M059J (cell line): ENCODE results near the gene PML. TPM values are rescaled to one million over a fixed set of nuclear protein-coding genes. Genes with fewer than 3 reads are reported as not detected.
"Not testable (repeated sequence)": the region's sequence is repeated elsewhere in the genome, so short reads cannot be mapped to it uniquely, and the experiment has no call there.

Source experiments
- DNase-seq: peaks from one replicate; pipeline ENCODE4 v3.0.0-alpha.2; 2012; ENCODE audit warnings: low read depth
- total RNA-seq: library from RNA; depleted of rRNA; stranded (reverse); fragments of >200 nt; shearing (Covaris generic); gene quantifications from 2 replicates; pipeline ENCODE4 v1.2.3, GENCODE V29; 2014

The PML gene
- total RNA-seq, 1 experiment from 2014 or later, result 74.6 TPM

DNA sequence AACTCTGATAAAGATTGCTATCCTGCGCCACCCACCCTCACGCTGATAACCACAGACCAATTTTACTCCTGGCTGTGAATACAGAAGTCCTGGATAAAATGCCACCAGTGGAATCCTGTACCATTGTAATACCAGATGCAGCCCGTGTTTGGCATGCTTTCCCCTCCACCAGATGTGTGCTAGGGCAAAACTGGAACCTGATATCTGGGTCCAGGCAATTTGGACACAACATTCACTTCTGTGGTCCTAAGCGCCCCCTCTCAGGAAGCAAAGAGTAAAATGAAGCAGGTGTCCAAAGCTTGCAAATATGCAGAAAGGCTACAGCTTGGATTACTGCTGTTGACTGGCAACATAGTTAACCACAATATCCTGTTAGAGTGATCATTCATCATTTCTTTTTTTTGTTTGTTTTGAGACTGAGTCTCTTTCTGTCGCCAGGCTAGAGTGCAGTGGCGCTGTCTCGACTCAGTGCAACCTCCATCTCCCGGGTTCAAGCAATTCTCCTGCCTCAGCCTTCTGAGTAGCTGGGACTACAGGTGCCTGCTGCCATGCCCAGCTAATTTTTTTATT, 35.4 kb upstream of the PML start:
- DNase-seq, result peak; percentile 74

DNA sequence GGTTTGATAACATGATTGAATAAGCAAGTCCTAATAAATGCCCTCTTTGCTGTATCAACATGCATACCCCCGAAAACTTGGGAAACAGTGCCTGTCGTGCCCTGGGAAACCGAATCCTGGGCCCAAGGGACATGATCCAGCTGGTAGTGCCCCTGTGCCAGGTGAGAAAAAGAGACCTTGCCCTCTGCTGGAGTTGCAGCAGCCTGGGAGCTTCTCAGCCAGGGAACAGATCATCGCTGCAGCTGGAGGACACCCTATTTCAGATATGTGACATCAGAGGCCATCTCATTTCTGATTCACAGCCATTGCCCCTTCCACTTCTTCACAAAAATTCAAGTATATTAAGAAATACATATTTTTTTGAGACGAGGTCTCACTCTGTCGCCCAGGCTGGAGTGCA, 34.7 kb upstream of the PML start:
- DNase-seq, result no peak

DNA sequence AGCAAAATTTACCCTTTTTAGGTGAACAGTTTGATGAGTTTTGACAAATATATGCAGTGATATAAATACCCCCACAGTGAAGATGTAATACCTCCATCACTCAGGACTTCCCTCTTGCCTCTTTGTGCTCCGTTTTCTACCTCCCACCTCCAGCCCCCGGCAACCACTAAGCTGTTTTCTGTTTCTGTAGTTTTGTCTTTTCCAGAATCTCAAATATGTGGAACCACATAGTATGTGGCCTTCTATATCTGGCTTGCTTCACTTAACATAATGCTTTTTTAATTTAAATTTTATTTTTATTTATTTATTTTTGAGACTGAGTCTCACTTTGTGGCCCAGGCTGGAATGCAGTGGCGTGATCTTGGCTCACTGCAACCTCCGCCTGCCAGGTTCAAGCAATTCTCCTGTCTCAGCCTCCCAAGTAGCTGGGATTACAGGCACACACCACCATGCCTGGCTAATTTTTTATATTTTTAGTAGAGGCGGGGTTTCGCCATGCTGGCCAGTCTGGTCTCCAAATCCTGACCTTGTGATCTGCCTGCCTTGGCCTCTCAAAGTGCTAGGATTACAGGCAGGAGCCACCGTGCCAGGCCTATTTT, 33.9 kb upstream of the PML start:
- DNase-seq, result not testable (repeated sequence)

DNA sequence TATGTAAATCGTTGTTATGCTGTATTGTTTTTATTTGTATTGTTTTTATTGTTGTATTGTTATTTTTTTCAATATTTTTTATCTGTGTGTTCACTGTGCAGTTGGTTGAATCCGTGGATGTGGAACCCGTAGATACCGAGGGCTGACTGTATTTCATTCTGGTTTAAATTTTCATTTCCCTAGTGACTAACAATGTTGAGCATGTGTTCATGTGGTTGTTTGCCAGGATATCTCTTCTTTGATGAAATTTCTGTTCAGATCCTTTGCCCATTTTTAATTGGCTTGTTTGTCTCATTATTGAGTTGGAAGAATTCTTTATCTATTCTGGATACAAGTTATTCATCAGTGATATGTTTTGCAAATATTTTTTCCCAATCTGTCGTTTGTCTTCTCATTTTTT, 32.1 kb upstream of the PML start:
- no peak for DNase-seq

DNA sequence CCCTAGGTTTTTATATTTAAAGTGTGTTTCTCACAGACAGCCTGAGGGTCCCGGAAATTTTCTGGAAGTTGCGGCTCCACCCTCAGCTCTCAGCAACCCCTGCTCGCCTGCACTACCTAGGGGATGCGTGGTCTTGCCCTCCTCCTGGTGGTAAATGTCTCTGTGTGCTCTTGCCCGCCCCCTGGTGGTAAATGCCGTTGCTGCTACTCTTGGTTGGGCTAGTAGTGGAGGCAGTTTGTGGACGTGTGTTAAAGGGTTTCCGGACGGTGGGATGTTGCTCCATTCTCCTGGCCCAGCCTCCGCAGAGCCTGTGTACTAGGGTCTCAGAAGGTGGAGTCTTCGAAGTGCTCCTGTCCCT, 29.8 kb upstream of the PML start:
- peak; percentile 76 for DNase-seq

DNA sequence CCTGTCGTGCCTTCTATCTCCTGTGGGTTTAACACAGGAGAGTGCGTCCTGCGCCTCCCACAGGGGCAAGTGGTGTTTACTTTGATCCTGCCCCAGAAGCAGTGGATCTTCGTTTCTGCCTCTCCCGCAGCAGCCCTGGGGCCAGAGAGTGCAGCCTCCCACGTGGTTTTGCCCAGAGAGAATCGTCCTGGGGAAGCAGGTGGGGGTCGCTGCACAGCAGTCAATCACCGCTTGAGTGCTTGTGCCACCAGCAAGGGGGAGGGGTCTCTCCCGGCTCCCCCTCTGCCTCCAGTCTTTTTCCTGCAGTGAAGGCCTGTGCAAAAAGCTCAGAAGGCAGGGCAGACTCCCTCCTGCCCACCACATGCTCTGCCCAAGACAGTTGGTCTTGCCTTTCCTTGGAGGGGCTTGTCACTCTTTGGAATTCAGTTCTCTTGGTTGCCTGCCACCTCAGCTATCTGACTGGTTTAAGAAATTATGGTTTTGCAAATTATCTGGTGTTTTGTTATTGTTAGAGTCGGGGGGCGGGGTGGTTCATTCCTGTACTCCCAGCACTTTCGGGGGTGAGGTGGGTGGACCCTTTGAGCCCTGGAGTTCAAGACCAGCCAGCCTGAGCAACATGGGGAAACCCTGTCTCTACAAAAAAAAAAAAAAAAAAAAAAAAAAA, 29.3 kb upstream of the PML start:
- no peak for DNase-seq

DNA sequence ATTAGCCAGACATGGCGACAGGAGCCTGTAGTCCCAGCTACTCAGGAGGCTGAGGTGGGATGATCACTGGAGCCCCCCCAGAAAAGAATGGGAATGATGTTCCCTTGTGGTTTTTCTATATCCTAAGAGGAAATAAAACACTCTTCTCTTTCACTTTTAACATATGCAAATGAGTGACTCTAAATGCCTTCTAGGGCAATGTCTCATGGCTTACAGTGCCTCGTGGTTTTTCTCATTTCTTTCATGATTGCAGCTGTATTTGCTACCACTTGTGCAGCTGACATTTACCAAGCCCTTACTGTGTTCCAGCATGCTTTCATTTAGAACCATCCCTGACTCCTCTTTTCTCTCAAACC, 28.8 kb upstream of the PML start:
- DNase-seq, result peak; percentile 70

DNA sequence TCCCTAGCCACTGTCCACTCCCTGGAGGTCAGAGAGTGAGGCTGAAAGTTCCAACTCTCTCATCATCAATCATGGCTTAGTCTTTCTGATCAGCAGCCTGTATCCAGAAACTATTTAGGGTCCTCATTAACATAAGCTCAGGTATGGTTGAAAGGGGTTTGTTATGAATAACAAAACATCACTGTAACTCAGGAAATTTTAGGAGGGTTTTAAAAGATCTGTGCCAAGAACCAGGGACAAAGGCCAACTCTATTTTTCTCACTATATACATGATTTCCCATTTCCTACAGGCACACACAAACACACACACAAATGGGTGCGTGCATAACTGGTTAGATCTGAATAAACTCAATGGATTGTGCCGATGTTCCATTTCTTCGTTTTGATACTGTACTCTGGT, 26.1 kb upstream of the PML start:
- DNase-seq, result no peak

DNA sequence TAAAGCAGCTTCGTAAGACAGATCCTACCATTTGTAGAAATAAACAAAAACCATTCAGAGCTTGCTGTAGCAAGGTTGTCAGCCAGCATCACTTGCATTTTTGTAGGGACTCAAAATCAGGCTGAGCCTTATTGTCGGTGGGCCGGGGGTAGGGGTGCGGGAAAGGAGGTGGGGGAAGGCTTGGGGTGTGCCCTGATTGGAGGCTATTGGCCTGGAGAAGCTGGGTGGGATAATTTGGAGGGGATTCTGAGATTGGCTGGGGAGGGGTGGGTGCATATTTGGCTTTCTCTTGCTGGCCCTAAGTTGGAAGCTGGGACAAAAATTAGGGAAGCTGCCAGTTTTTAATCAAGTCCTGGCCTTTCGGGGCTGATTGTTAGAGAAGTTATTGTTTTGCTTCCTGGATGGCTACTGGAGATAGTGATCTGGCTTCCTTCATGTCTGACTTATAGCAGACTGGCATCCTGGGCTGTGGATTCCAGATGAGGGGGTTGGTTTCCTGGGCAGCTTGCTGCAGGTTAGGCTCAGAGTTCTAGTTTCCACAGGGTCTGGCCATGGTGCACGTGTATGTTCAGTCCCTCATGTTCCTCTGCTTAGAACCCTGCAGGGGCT, 25.3 kb upstream of the PML start:
- no peak for DNase-seq

DNA sequence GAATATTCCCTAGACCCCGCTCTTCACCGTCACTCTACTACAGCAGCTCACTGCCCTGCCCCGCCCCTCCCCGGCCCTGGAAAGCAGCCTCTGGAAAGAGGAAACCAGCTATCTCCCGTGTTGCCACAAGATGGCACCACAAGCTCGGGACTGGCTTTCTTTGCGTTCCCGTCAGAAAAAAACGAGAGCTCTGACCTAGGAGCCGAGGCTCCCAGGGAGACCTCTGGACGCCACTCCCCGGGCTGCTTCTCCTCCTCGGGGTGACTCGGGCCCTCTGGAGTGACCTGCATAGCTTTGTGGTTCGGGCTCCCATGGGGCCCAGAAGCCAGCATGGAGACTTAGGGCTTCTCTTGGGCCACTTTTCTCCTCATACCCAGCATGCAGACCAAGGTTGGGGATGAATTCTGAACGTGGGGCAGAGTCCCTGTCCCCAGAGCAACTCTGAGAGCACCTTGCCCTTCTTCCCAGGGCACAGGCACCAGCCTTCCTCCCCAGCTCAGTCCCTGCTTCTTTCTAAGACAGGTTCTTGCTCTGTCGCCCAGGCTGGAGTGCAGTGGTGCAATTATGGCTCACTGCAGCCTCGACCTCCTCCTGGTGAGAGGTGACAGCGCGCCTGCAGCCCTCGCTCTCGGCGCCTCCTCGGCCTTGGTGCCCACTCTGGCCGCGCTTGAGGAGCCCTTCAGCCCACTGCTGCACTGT, 21.4 kb upstream of the PML start:
- DNase-seq, result peak; percentile 80

DNA sequence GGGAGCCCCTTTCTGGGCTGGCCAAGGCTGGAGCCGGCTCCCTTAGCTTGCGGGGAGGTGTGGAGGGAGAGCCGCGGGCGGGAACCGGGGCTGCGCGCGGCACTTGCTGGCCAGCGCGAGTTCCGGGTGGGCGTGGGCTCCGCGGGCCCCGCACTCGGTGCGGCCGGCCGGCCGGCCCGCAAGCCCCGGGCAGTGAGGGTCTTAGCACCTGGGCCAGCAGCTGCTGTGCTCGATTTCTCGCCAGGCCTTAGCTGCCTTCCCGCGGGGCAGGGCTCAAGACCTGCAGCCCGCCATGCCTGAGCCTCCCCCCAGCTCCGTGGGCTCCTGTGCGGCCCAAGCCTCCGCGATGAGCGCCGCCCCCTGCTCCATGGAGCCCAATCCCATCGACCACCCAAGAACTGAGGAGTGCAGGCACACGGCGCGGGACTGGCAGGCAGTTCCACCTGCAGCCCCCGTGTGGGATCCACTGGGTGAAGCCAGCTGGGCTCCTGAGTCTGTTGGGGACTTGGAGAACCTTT, 20.8 kb upstream of the PML start:
- not testable (repeated sequence) for DNase-seq

DNA sequence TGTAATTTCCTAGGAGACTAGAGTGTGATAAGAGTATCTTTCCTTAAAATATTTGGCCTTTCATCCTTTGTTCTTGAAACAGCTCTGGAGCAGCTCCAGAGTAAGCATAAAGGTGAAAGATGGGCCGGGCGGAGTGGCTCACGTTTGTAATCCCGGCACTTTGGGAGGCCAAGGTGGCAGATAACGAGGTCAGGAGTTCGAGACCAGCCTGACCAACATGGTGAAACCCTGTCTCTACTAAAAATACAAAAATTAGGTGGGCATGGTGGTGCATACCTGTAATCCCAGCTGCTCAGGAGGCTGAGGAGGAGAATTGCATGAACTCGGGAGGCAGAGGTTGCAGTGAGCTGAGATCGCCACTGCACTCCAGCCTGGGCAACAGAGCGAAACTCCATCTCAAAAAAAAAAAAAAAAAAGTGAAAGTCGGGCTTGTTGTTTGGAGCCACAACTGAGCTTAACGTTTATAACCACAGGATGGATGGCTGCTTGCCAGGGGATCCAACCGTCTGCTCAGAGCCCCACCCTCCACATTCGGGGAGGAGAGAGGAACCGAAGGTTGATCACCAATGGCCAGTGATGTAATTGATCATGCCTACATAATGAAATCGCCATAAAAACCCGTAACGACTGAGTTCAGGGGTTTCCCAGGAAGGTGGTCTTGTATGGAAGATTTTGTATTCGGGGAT, 18.9 kb upstream of the PML start:
- DNase-seq, result peak; percentile 46

DNA sequence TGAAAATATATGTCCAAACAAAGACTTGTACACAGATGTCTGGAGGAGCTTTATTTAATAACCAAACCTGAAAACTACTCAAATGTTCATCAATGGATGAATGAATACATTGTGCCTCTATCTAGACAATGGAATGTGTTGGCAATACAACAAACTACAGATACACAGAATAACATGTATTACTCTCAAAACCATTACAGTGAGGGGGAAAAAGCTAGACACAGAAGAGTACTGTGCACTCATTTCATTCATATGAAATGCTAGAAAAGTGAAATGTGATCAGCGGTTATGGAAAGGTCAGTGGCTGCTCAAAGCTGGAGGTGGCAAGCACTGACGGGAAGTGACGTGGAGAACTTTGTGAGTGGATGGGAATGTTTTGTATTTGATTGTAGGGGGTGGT, 15.6 kb upstream of the PML start:
- no peak for DNase-seq

DNA sequence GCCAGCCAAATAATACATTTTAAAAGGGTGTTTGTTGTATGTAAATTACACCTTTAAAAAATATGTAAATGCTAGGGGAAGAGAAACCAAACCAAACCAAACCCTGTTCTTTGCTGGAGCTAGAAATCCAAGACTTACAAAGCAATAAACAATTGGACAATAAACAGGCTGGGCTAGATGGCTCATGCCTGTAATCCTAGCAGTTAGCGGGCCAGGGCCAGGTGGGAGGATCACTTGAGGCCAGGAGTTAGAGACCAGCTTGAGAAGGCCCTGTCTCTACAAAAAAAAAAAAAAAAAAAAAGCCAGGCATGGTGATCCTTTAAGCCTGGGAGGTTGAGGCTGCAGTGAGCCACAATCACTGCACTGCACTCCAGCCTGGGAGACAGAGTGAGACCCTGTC, 14.9 kb upstream of the PML start:
- no peak for DNase-seq

DNA sequence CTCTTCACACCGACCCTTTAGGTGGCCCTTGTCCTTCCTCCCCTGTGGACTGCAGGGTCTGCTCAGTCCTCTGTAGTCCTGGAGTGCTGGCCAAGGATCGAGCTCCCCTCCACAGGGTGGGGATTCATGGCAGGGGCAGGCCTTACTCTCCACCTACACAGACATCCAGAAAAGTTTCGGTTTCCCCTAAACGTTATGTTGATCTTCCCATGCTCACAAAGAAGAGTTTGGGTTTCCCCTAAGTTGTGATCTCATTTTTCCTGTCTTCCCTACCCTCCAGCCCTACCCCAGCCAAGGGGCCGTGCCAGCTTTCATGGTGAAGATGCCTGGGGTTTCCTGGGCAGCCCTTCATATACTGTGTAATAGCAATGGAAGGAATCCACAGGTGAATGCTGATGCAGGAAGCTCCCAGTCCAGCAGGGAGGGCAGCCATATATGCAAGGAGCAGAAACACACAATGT, 12.7 kb upstream of the PML start:
- DNase-seq, result peak; percentile 71

DNA sequence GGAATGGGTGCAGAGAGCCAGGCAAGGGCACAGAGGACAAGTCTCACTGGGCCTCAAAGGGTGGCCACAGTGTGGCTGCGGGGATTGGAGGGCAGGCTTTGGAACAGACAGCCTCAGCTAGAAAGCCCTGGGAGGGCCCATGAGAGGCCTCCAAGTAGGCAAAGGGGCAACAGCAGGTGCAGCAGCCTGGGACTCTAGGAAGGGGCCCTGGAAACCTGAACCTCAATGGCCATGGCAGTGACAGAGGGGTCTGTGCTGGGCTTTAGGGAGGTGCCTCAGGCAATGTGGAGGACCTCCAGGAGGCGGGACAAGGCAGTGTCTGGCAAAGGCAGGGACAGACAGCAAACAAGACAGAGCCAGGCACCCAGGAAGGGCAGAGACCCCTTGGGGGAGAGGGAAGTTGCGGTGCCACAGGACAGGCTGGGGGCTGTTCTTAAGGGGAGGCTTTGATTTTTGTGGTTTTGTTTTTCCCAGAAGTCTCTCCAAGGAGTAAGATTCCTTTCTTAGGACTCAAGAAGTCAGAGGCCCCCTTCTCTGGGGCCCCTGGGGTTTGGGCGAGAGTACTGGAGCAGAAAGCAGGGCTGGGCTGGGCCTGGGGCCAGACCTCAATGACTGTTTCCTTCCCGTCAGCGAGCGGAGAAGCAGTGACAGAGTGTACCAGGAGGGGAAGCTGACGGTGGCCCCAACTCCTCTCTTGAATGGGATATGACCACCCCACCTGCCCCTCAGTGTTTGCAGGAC, 12.1 kb upstream of the PML start:
- peak; percentile 96 for DNase-seq

DNA sequence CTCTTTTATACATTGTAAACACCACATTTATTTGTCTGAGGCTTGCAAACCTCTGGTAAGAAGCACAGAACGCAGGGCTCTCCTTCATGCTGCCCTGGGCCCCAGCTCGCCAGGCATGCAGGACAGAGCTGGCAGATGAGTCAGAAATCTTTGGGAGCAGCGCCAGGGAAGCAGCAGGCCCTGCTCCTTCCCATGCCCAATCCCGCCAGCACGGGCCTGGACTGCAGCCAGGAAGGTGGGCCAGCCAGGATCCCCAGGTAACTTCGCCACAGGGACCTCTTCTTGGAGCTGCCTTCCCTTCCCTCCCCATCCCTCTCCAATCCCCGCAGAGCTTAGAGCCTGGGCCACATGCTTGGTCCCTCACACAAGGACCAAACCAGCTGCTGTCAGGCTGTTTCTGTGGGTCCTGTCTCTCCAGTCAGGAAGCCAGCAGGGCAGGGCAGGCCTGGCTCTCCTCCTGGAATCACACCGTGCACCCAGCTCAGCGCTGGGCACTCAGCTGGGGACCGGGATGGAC, 11.2 kb upstream of the PML start:
- DNase-seq, result peak; percentile 90

DNA sequence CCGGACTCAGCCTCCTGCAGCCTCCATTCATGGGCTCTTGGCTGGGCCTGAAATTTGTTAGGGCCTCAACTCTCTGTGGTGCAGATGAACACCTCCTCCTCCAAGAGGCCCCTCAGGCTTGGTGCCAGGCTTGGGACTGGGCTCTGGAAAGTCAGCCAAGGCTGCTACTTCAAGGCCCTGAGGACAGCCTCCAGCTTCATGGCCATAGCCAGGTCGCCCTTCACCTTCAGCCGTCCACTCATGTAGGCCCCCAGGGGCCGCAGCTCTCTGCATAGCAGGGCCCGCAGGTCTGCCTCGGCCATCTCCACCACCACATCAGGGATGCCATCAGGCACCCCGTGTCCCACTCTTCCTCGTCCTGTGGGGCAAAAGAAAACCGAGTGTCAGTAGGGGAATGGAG, 10.7 kb upstream of the PML start:
- no peak for DNase-seq

DNA sequence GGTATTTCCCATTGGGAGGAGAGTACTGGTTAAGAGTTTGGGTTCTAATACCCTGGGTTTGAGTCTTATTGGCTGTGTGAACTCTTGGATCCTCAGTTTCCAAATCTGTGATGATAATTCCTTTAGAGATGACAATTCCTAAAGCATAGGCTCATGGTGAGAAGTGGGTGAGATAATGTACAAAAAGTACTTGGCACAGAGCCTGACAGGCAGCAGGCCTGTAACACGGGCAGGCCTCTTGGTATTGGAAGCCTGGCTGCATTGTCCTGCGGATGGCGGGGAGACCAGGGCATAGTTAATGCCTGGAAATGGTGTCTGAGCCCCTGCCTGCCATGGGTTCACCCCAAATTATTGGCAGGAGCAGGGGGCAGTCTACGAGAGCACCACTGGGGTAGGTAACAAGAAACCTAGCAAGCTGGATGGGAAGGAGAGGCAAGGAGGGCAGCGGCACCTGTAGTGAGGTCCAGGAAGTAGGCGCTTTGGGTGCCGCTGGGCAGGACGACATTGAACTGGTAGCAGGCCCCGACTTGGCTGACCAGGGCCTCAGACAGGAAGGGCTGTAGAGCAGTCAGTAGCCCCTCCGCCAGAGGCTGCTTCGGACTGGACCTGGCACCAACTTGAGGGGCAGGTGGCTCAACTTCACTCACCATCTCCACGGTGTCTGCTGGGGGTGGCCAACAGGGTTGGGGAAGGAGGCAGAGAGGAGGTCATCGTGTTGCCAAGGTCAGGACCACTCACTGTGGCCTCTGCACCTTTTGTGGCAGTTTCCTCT, 10.1 kb upstream of the PML start:
- no peak for DNase-seq
